GM12878 (cell line): ENCODE data around the gene ITGAD. TPM values are rescaled to one million over a fixed set of nuclear protein-coding genes. Genes with fewer than 3 reads are reported as not detected.

Experiments used
- ATAC-seq: fragments of 200-7000 bp; cut with Tn5 transposase; 3 replicates; pipeline ENCODE4 v1.9.1; 2020; ENCODE audit warnings: mild to moderate bottlenecking, moderate library complexity
- BruUV-seq: library from RNA; stranded (reverse); fragments of 400-500 nt; replicated peaks from 2 replicates; lab custom pipeline; 2021; lab: Mats Ljungman, UMichigan
- CTCF ChIA-PET: fragments of 300-600 bp; sonication (Branson Sonifier 250); formaldehyde crosslinking; extraction: SDS; loops from one replicate; lab custom pipeline; 2021; ENCODE audit warnings: inconsistent platforms; lab: Yijun Ruan, JAX
- POLR2A ChIA-PET: fragments of 350-600 bp; formaldehyde crosslinking; extraction: SDS; loops from one replicate; lab custom pipeline; 2021; ENCODE audit warnings: inconsistent platforms; lab: Charles Lee
- RAD21 ChIA-PET: fragments of 300-600 bp; sonication (Branson Sonifier 250); formaldehyde crosslinking; loops from one replicate; lab custom pipeline; 2023; ENCODE audit warnings: antibody characterized with exemption; ENCODE audit not compliant: unreplicated experiment; lab: Charles Lee
- SMC1A ChIA-PET: fragments of 300-600 bp; sonication (Branson Sonifier 250); formaldehyde crosslinking; loops from one replicate; lab custom pipeline; 2023; ENCODE audit not compliant: unreplicated experiment, uncharacterized antibody; lab: Charles Lee
- DNase-seq: peaks from one replicate; pipeline ENCODE4 v3.0.0-alpha.2; 2011; ENCODE audit warnings: low read depth, low spot score
- FAIRE-seq: peaks from 3 replicates; lab custom pipeline; 2011; peaks lifted over from hg19 to GRCh38; lab: Jason Lieb, UNC
- H2AFZ ChIP-seq: 2 replicates; pipeline ENCODE4 v1.6.0; 2011; ENCODE audit warnings: low read depth, low read length, control low read depth; ENCODE audit not compliant: control insufficient read depth
- H3K27ac ChIP-seq: 2 replicates; pipeline ENCODE4 v1.5.1; 2011; ENCODE audit warnings: control low read depth; ENCODE audit not compliant: control insufficient read depth, insufficient read depth
- H3K27me3 ChIP-seq, 2 experiments: replicated peaks in 1 of 2; 2 replicates each; pipeline versions ENCODE4 v1.6.0 to v1.6.1; 2011; ENCODE audit warnings: low read length in 1 of 2; ENCODE audit not compliant: control insufficient read depth in 2 of 2, insufficient read depth in 2 of 2
- H3K36me3 ChIP-seq, 2 experiments: 2 replicates each; pipeline ENCODE4 v1.5.1; 2011; ENCODE audit warnings: low read length in 1 of 2; ENCODE audit not compliant: control insufficient read depth in 2 of 2, insufficient read depth in 2 of 2
- H3K4me1 ChIP-seq: 2 replicates; pipeline ENCODE4 v1.6.1; 2011; ENCODE audit warnings: mild to moderate bottlenecking, low read length, moderate library complexity, mixed read lengths; ENCODE audit not compliant: control insufficient read depth, insufficient read depth
- H3K4me2 ChIP-seq: 2 replicates; pipeline ENCODE4 v1.6.0; 2011; ENCODE audit warnings: control low read depth; ENCODE audit not compliant: control insufficient read depth, insufficient read depth
- H3K4me3 ChIP-seq: fragments of 200-600 bp; sonication (generic); 2 replicates; pipeline ENCODE4 v1.5.1; 2016
- H3K79me2 ChIP-seq: 2 replicates; pipeline ENCODE4 v1.6.0; 2011; ENCODE audit warnings: low read length; ENCODE audit not compliant: control insufficient read depth, insufficient read depth
- H3K9ac ChIP-seq: 2 replicates; pipeline ENCODE4 v1.8.0; 2011; ENCODE audit warnings: low read length, control low read depth, mixed read lengths; ENCODE audit not compliant: control insufficient read depth, insufficient read depth
- H3K9me3 ChIP-seq: replicated peaks from 3 replicates; pipeline ENCODE4 v1.5.1; 2011; ENCODE audit warnings: mild to moderate bottlenecking, low read length; ENCODE audit not compliant: control insufficient read depth, insufficient read depth
- H4K20me1 ChIP-seq: 2 replicates; pipeline ENCODE4 v1.6.0; 2011; ENCODE audit not compliant: control insufficient read depth, insufficient read depth
- ASH2L ChIP-seq: fragments of 300-600, 200-600 bp; sonication (generic); IDR thresholded peaks from 2 replicates; pipeline ENCODE4 v1.6.1; 2017; ENCODE audit warnings: low read depth, mild to moderate bottlenecking, borderline replicate concordance
- ATF7 ChIP-seq: fragments of 450-650 bp; IDR thresholded peaks from 2 replicates; pipeline ENCODE4 v1.6.1; 2016; ENCODE audit warnings: low read depth, mild to moderate bottlenecking
- BHLHE40 ChIP-seq, 2 experiments: fragments of 450-650 bp in 1 of 2; IDR thresholded peaks; 2 replicates each; pipeline ENCODE4 v1.6.1; 2011 to 2017; ENCODE audit warnings: low read depth in 2 of 2, borderline replicate concordance in 1 of 2, improper control_type of control experiment in 1 of 2, low read length in 1 of 2, mild to moderate bottlenecking in 1 of 2
- CTCF ChIP-seq, 3 experiments: IDR thresholded peaks in 2 of 3; conservative IDR thresholded peaks in 1 of 3; 2 replicates each; pipeline ENCODE4 v1.5.1; 2011; ENCODE audit warnings: low read depth in 3 of 3, low read length in 3 of 3, mild to moderate bottlenecking in 3 of 3, control low read depth in 2 of 3, moderate library complexity in 2 of 3, inconsistent platforms in 1 of 3, mixed read lengths in 1 of 3; ENCODE audit not compliant: control insufficient read depth in 2 of 3, insufficient read depth in 1 of 3; ENCODE audit errors: extremely low read depth in 1 of 3
- EED ChIP-seq: sonication (generic); IDR thresholded peaks from 2 replicates; pipeline ENCODE4 v1.6.1; 2016; ENCODE audit warnings: antibody characterized with exemption, low read depth
- IKZF1 ChIP-seq: fragments of 450-650 bp; conservative IDR thresholded peaks from 2 replicates; pipeline ENCODE4 v1.6.1; 2017; ENCODE audit warnings: antibody characterized with exemption, mild to moderate bottlenecking
- IKZF2 ChIP-seq, 2 experiments: fragments of 450-650 bp; IDR thresholded peaks; 2 replicates each; pipeline ENCODE4 v1.6.1; 2017; ENCODE audit warnings: mild to moderate bottlenecking in 2 of 2, moderate library complexity in 2 of 2
- IRF5 ChIP-seq: fragments of 450-650 bp; IDR thresholded peaks from 2 replicates; pipeline ENCODE4 v1.6.1; 2017; ENCODE audit warnings: borderline replicate concordance
- NFYA ChIP-seq: IDR thresholded peaks from 2 replicates; pipeline ENCODE4 v1.6.1; 2011; ENCODE audit warnings: low read depth, mild to moderate bottlenecking, low read length, improper control_type of control experiment, borderline replicate concordance
- NR2C2 ChIP-seq: IDR thresholded peaks from 2 replicates; pipeline ENCODE4 v1.6.1; 2011; ENCODE audit warnings: borderline replicate concordance, low read depth; ENCODE audit not compliant: control insufficient read depth, insufficient read length
- PAX8 ChIP-seq: fragments of 450-650 bp; IDR thresholded peaks from 2 replicates; pipeline ENCODE4 v1.6.1; 2017; ENCODE audit warnings: mild to moderate bottlenecking, moderate library complexity
- RAD21 ChIP-seq: IDR thresholded peaks from 2 replicates; pipeline ENCODE4 v1.6.1; 2011; ENCODE audit warnings: mild to moderate bottlenecking, low read depth, low read length, moderate library complexity; ENCODE audit not compliant: insufficient read depth
- SMC3 ChIP-seq: IDR thresholded peaks from 2 replicates; pipeline ENCODE4 v1.6.1; 2011; ENCODE audit warnings: low read length, improper control_type of control experiment, borderline replicate concordance
- SREBF1 ChIP-seq: IDR thresholded peaks from 2 replicates; pipeline ENCODE4 v1.6.1; 2012; ENCODE audit warnings: mild to moderate bottlenecking, low read length
- SRF ChIP-seq, 2 experiments: IDR thresholded peaks; 2 replicates each; pipeline ENCODE4 v1.6.1; 2011; ENCODE audit warnings: low read depth in 2 of 2, low read length in 2 of 2, mild to moderate bottlenecking in 1 of 2, moderate library complexity in 1 of 2
- ZBTB33 ChIP-seq: fragments of 450-650 bp; IDR thresholded peaks from 2 replicates; pipeline ENCODE4 v1.6.1; 2017; ENCODE audit warnings: mild to moderate bottlenecking
- ZNF207 ChIP-seq: fragments of 450-650 bp; IDR thresholded peaks from 2 replicates; pipeline ENCODE4 v1.6.1; 2014; ENCODE audit warnings: antibody characterized with exemption, mild to moderate bottlenecking, borderline replicate concordance
- ZNF622 ChIP-seq: fragments of 450-650 bp; IDR thresholded peaks from 2 replicates; pipeline ENCODE4 v1.6.1; 2017; ENCODE audit warnings: mild to moderate bottlenecking, inconsistent platforms
- WGBS: methylation state at CpG from one replicate; pipeline ENCODE4 v1.1.6; 2016; ENCODE audit warnings: low lambda C conversion rate; ENCODE audit not compliant: insufficient replicate concordance, insufficient coverage; ENCODE audit errors: missing lambda C conversion rate; 5-methylcytosine and 5-hydroxymethylcytosine counted together
- in situ Hi-C: fragments of 300-500 bp; cut with MboI; formaldehyde crosslinking; loops from 9 replicates; pipeline ENCODE4 v1.14.3; 2018; ENCODE audit warnings: mixed read lengths
- intact Hi-C: fragments of 100-400 bp; cut with micrococcal nuclease; formaldehyde crosslinking; loops from one replicate; pipeline ENCODE4 v1.14.2; 2022; ENCODE audit not compliant: unreplicated experiment
- polyA plus RNA-seq, 11 experiments: library from polyadenylated mRNA; depleted of rRNA in 4 of 11; unstranded in 6 of 11; stranded (reverse) in 5 of 11; fragments of >200 nt; fragmentation: Nextera tagmentation in 4 of 11; fragmentation: Illumina TruSeq in 1 of 11; extraction: Ambion mirVana in 4 of 11; extraction: Trizol in 1 of 11; gene quantifications; 1 replicate in 1 of 11; 2 replicates in 10 of 11; pipeline versions ENCODE4 v1.2.1 to v1.2.3, GENCODE V29; 2011 to 2016; ENCODE audit warnings: inconsistent platforms in 2 of 11, missing spikeins in 2 of 11, low read depth in 1 of 11
- total RNA-seq, 4 experiments: library from RNA; depleted of rRNA in 3 of 4; stranded (reverse); fragments of >200 nt in 3 of 4; fragmentation: Illumina TruSeq in 1 of 4; extraction: Trizol in 1 of 4; gene quantifications; 2 replicates each; pipeline versions ENCODE4 v1.2.1 to v1.2.3, GENCODE V29; 2013 to 2021

The ITGAD gene
- total and polyA plus RNA-seq, 10 of the 15 experiments (the other 5 are each of a cell fraction or from before 2014, with no cell fraction given) = 0.29 to 4.0 (median 1.2) TPM

GRCh38 chr16:31357324-31358109 is 35.6 kb upstream of the ITGAD start:
- Histone ChIP-seq H3K4me2 (peak overlapping the region; percentile 42; the same call in 1 of the 2 replicates), H3K36me3 (no peaks in the 10 kb centered on the region), H3K79me2 (no peaks in the 10 kb centered on the region), H3K9me3 (no peaks in the 10 kb centered on the region), H4K20me1 (no peaks in the 10 kb centered on the region), H3K27me3 (no peaks in the 10 kb centered on the region), H3K27ac (no peak overlapping the region), H3K4me3 (no peak overlapping the region), H3K9ac (no peak overlapping the region), H3K4me1 (peaks cover 30% of the 10 kb centered on the region)
- DNase-seq (no peak), ATAC-seq (peak; percentile 10; the same call in 2 of the 3 replicates), FAIRE-seq (no peak)
- intact Hi-C loops = loop anchor here (10.0 kb wide), 1 partner anchor 517 kb away; the partner anchor contains the start of gene ZNF267
- RAD21 ChIA-PET = interaction anchor here (0.7 to 1.6 kb wide), 6 partner anchors 19 to 240 kb away, joined by 3 to 7 read pairs (median 4); partner anchors contain the start of genes FUS, KAT8, PYCARD and ZNF843
- WGBS = 60% methylated on average over 18 of the region's 18 CpGs
- no TSS peak for BruUV-seq
- TF ChIP-seq SRF (IDR thresholded peaks at IDR 0.05; ENCODE audit: low read depth in 2 of 2, low read length in 2 of 2) (no peak), IRF5 (no peak), NR2C2 (no peak), ASH2L (no peak), RAD21 (peak; percentile 54), BHLHE40 (IDR thresholded peaks at IDR 0.05; ENCODE audit: borderline replicate concordance in 1 of 2, low read depth in 2 of 2, low read length in 1 of 2) (peak; percentile 11 to 51; a peak in 1 of 4 replicates), SREBF1 (no peak), EED (peak; percentile 31; the same call in 1 of the 2 replicates), ZNF207 (no peak), SMC3 (peak; percentile 22; the same call in 1 of the 2 replicates), ZNF622 (no peak), ZBTB33 (no peak), PAX8 (peak; percentile 44; the same call in 1 of the 2 replicates), IKZF1 (peak; percentile 44; the same call in 1 of the 2 replicates), ATF7 (no peak), NFYA (no peak), IKZF2 (IDR thresholded peaks at IDR 0.05) (peak; percentile 19 to 28; a peak in 1 of 4 replicates), CTCF (IDR thresholded peaks at IDR 0.05 in 2 of 3, conservative IDR thresholded peaks at IDR 0.05 in 1 of 3; ENCODE audit: control insufficient read depth in 2 of 3, extremely low read depth in 1 of 3, insufficient read depth in 1 of 3, low read depth in 3 of 3, low read length in 3 of 3) (peak in 2 of 3 experiments; percentile 32 to 48; a peak in 2 of 6 replicates)
- TF ChIP-seq, all 136 proteins: peak for 8
- H2AFZ ChIP-seq = no peak overlapping the region
- ChIA-PET SMC1A (interaction anchor here (0.6 to 1.6 kb wide), 2 partner anchors 154 to 175 kb away, joined by 3 read pairs; no protein-coding TSS in a partner anchor), POLR2A (no interaction called here), CTCF (interaction anchor here (0.7 to 3.2 kb wide), 8 partner anchors 24 to 511 kb away, joined by 3 to 12 read pairs (median 4); no protein-coding TSS in a partner anchor)
- in situ Hi-C loops = loop anchor here (10.0 kb wide), 1 partner anchor 517 kb away; the partner anchor contains the start of gene ZNF267
